ENCODE measurements around the gene CLEC2D. TPM values are rescaled to one million over a fixed set of nuclear protein-coding genes. Genes with fewer than 3 reads are reported as not detected.
A peak's percentile ranks its signal among the peaks of the same experiment; 100 is the strongest.
"Not testable (repeated sequence)": the region's sequence is repeated elsewhere in the genome, so short reads cannot be mapped to it uniquely, and the experiment has no call there.

CLEC2D gene
- total and polyA plus RNA-seq, 2 donors (not counting 3 experiments of a cell fraction or from before 2014, with no cell fraction given) = 1.8 to 4.1 TPM

GRCh38 chr12:9738905-9739304, 69.4 kb downstream of the CLEC2D start:
- BruUV-seq (replicated peaks); DNase-seq (ENCODE audit: low read depth, low spot score); H3K36me3 ChIP-seq (ENCODE audit: control insufficient read depth in 2 of 2, extremely low read depth in 1 of 2, insufficient read depth in 2 of 2, low read length in 2 of 2); H3K4me2 ChIP-seq (ENCODE audit: insufficient read depth, low read length); H4K20me1 ChIP-seq (replicated peaks; ENCODE audit: control insufficient read depth, extremely low read depth, insufficient read depth, low read length); H3K79me2 ChIP-seq (ENCODE audit: control insufficient read depth, insufficient read depth, low read length); H3K4me3 ChIP-seq (replicated peaks in 1 of 3; ENCODE audit: insufficient read depth in 1 of 3, low read depth in 1 of 3, low read length in 3 of 3); H3K9ac ChIP-seq (replicated peaks; ENCODE audit: extremely low read depth, insufficient read depth, low read length); POLR2A ChIA-PET; H3K9me3 ChIP-seq (replicated peaks; ENCODE audit: control insufficient read depth, insufficient read depth, low read length); H3K27ac ChIP-seq (ENCODE audit: insufficient read depth, low read depth, low read length); dilution Hi-C loops (cut with MboI; ENCODE audit: extremely low pct_ligation_motif_present, low sequenced_read_pairs); H2AFZ ChIP-seq (ENCODE audit: low read depth, low read length); intact Hi-C loops (cut with micrococcal nuclease); H3K27me3 ChIP-seq (ENCODE audit: control insufficient read depth in 2 of 2, insufficient read depth in 2 of 2, low read length in 2 of 2); H3K9me1 ChIP-seq (replicated peaks; ENCODE audit: control insufficient read depth, extremely low read depth, insufficient read depth, low read length); FAIRE-seq; H3K4me1 ChIP-seq (ENCODE audit: control insufficient read depth, extremely low read depth, insufficient read depth, low read length): not testable (repeated sequence)
- CTCF ChIA-PET = interaction anchor here (1.1 to 1.9 kb wide), 2 partner anchors 11 kb away, joined by 6 to 10 read pairs; no protein-coding TSS in a partner anchor

- FAIRE-seq; H3K36me3 ChIP-seq (ENCODE audit: control insufficient read depth in 2 of 2, extremely low read depth in 1 of 2, insufficient read depth in 2 of 2, low read length in 2 of 2); dilution Hi-C loops (cut with MboI; ENCODE audit: extremely low pct_ligation_motif_present, low sequenced_read_pairs); H3K9ac ChIP-seq (replicated peaks; ENCODE audit: extremely low read depth, insufficient read depth, low read length); H3K9me1 ChIP-seq (replicated peaks; ENCODE audit: control insufficient read depth, extremely low read depth, insufficient read depth, low read length); H3K79me2 ChIP-seq (ENCODE audit: control insufficient read depth, insufficient read depth, low read length); H3K4me1 ChIP-seq (ENCODE audit: control insufficient read depth, extremely low read depth, insufficient read depth, low read length); H3K27me3 ChIP-seq (ENCODE audit: control insufficient read depth in 2 of 2, insufficient read depth in 2 of 2, low read length in 2 of 2); H4K20me1 ChIP-seq (replicated peaks; ENCODE audit: control insufficient read depth, extremely low read depth, insufficient read depth, low read length); H3K27ac ChIP-seq (ENCODE audit: insufficient read depth, low read depth, low read length); H3K9me3 ChIP-seq (replicated peaks; ENCODE audit: control insufficient read depth, insufficient read depth, low read length); BruUV-seq (replicated peaks); DNase-seq (ENCODE audit: low read depth, low spot score); POLR2A ChIA-PET; intact Hi-C loops (cut with micrococcal nuclease); H3K4me2 ChIP-seq (ENCODE audit: insufficient read depth, low read length); H2AFZ ChIP-seq (ENCODE audit: low read depth, low read length): not testable (repeated sequence)
- peak overlapping the region in 1 of 3 experiments; percentile 8 for H3K4me3 ChIP-seq (replicated peaks in 1 of 3; ENCODE audit: insufficient read depth in 1 of 3, low read depth in 1 of 3, low read length in 3 of 3)
- CTCF ChIA-PET = interaction anchor here (1.1 kb wide), 1 partner anchor 11 kb away, joined by 6 read pairs; no protein-coding TSS in a partner anchor
These were observed 70.0 kb downstream of the CLEC2D start for GRCh38 chr12:9739404-9740105.

All from endothelial cell of umbilical vein (primary cell).